Neutrophil (primary cell): ENCODE results near the gene USB1.

Source experiments
- H3K27ac ChIP-seq: fragments of 200-600 bp; sonication (generic); 2 replicates; pipeline ENCODE4 v1.5.1; 2016; ENCODE audit warnings: mild to moderate bottlenecking, moderate library complexity
- H3K27me3 ChIP-seq: fragments of 200-600 bp; sonication (generic); 2 replicates; pipeline ENCODE4 v1.6.0; 2016; ENCODE audit warnings: mild to moderate bottlenecking
- H3K36me3 ChIP-seq: fragments of 200-600 bp; sonication (generic); 2 replicates; pipeline ENCODE4 v1.5.1; 2017
- H3K4me1 ChIP-seq, 2 experiments: fragments of 200-600 bp in 1 of 2; sonication (generic) in 1 of 2; 1 replicate in 1 of 2; 2 replicates in 1 of 2; pipeline versions ENCODE4 v1.5.1 to v1.6.1; 2013 to 2016; ENCODE audit warnings: low read depth in 1 of 2, low read length in 1 of 2, mild to moderate bottlenecking in 1 of 2, moderate library complexity in 1 of 2; ENCODE audit not compliant: control insufficient read depth in 1 of 2, insufficient read depth in 1 of 2
- H3K4me3 ChIP-seq, 2 experiments: fragments of 200-600 bp in 1 of 2; sonication (generic) in 1 of 2; 1 replicate in 1 of 2; 2 replicates in 1 of 2; pipeline ENCODE4 v1.5.1; 2013 to 2016; ENCODE audit warnings: low read depth in 1 of 2, low read length in 1 of 2, mild to moderate bottlenecking in 1 of 2, moderate library complexity in 1 of 2
- H3K9me3 ChIP-seq: fragments of 200-600 bp; sonication (generic); 2 replicates; pipeline ENCODE4 v1.5.1; 2016
- TF ChIP-seq, protein P1 (sequence below): fragments of 200-600 bp; sonication (generic); IDR thresholded peaks from 2 replicates; pipeline ENCODE4 v1.5.1; 2016; ENCODE audit warnings: antibody characterized with exemption

USB1 gene

GRCh38 chr16:58057784-58058183 lies 56.6 kb downstream of the USB1 start:
- TF ChIP-seq, protein P1, sequence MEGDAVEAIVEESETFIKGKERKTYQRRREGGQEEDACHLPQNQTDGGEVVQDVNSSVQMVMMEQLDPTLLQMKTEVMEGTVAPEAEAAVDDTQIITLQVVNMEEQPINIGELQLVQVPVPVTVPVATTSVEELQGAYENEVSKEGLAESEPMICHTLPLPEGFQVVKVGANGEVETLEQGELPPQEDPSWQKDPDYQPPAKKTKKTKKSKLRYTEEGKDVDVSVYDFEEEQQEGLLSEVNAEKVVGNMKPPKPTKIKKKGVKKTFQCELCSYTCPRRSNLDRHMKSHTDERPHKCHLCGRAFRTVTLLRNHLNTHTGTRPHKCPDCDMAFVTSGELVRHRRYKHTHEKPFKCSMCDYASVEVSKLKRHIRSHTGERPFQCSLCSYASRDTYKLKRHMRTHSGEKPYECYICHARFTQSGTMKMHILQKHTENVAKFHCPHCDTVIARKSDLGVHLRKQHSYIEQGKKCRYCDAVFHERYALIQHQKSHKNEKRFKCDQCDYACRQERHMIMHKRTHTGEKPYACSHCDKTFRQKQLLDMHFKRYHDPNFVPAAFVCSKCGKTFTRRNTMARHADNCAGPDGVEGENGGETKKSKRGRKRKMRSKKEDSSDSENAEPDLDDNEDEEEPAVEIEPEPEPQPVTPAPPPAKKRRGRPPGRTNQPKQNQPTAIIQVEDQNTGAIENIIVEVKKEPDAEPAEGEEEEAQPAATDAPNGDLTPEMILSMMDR, result no peak
- Histone ChIP-seq H3K27ac (no peak overlapping the region), H3K4me3 (no peak overlapping the region), H3K4me1 (no peaks in the 10 kb centered on the region), H3K36me3 (no peaks in the 10 kb centered on the region), H3K27me3 (no peaks in the 10 kb centered on the region), H3K9me3 (no peaks in the 10 kb centered on the region)

GRCh38 chr16:58062821-58063220 lies 61.6 kb downstream of the USB1 start:
- Histone ChIP-seq H3K4me1 (no peaks in the 10 kb centered on the region), H3K4me3 (no peak overlapping the region), H3K36me3 (no peaks in the 10 kb centered on the region), H3K9me3 (no peaks in the 10 kb centered on the region), H3K27ac (no peak overlapping the region), H3K27me3 (no peaks in the 10 kb centered on the region)
- TF ChIP-seq, protein P1, result no peak

GRCh38 chr16:58063377-58064076 lies 62.3 kb downstream of the USB1 start:
- no peaks in the 10 kb centered on the region for H3K36me3 ChIP-seq
- TF ChIP-seq, protein P1, result no peak
- H3K27ac ChIP-seq, result no peak overlapping the region
- no peaks in the 10 kb centered on the region for H3K27me3 ChIP-seq
- H3K4me3 ChIP-seq, result no peak overlapping the region
- no peaks in the 10 kb centered on the region for H3K4me1 ChIP-seq
- no peaks in the 10 kb centered on the region for H3K9me3 ChIP-seq

DNA sequence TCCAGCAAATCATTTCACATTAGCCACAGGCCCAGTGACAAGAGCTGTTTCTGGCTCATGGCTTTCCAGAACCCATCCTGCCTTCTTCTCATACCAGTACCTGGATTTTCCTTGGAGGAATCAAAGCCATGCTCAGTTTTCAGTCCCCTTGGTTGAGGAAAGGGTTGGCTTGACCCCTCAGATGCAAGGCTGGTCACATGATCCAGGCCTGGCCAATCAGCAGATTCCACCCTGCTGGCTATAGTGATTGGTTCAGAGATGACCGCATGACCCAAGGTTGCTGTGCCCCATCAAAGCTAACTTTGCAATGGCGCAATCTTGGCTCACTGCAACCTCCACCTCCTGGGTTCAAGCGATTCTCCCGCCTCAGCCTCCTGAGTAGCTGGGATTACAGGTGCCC lies 69.4 kb downstream of the USB1 start:
- Histone ChIP-seq H3K27me3 (no peaks in the 10 kb centered on the region), H3K27ac (no peak overlapping the region), H3K4me1 (no peaks in the 10 kb centered on the region), H3K4me3 (no peak overlapping the region), H3K9me3 (no peaks in the 10 kb centered on the region), H3K36me3 (no peaks in the 10 kb centered on the region)
- TF ChIP-seq, protein P1, result no peak
